ENCODE data around the gene LBX1. TPM values are rescaled to one million over a fixed set of nuclear protein-coding genes. Genes with fewer than 3 reads are reported as not detected.

The LBX1 gene
- total RNA-seq, 1 experiment from 2014 or later = not detected

DNA sequence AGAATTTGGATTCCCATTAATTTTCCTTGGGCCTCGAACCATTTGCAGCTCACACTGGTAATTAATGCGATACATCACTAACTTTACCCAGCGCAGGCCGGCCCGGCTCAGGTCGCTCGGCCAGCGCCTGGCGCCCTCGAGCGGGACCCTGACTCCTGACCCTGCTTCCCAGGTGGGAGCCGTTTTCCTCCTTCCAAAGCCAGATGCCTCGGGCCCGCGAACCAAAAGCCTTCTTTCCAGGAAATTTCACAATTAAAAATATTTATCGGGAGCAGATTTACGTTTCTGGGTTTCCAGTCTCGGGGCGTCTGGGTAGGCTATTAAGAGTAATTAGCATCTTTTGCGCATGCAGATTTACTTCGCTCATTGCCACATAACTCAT, 12.2 kb downstream of the LBX1 start:
- BruUV-seq (replicated peaks) = no TSS peak
- H3K36me3 Mint-ChIP-seq (ENCODE audit: insufficient read depth, unreplicated experiment) = no peaks in the 10 kb centered on the region
- no peak overlapping the region for H3K4me3 Mint-ChIP-seq (ENCODE audit: low read depth, unreplicated experiment)
- no peak for DNase-seq
- no peaks in the 10 kb centered on the region for H3K9me3 Mint-ChIP-seq (ENCODE audit: low read depth, unreplicated experiment)
- peaks cover 88% of the 10 kb centered on the region for H3K27me3 Mint-ChIP-seq (ENCODE audit: unreplicated experiment)
- TF ChIP-seq, protein P1, sequence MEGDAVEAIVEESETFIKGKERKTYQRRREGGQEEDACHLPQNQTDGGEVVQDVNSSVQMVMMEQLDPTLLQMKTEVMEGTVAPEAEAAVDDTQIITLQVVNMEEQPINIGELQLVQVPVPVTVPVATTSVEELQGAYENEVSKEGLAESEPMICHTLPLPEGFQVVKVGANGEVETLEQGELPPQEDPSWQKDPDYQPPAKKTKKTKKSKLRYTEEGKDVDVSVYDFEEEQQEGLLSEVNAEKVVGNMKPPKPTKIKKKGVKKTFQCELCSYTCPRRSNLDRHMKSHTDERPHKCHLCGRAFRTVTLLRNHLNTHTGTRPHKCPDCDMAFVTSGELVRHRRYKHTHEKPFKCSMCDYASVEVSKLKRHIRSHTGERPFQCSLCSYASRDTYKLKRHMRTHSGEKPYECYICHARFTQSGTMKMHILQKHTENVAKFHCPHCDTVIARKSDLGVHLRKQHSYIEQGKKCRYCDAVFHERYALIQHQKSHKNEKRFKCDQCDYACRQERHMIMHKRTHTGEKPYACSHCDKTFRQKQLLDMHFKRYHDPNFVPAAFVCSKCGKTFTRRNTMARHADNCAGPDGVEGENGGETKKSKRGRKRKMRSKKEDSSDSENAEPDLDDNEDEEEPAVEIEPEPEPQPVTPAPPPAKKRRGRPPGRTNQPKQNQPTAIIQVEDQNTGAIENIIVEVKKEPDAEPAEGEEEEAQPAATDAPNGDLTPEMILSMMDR (IDR thresholded peaks at IDR 0.05; ENCODE audit: unreplicated experiment) = no peak
- H3K4me1 Mint-ChIP-seq (ENCODE audit: low read depth, unreplicated experiment) = peaks cover 6% of the 10 kb centered on the region
- H3K27ac Mint-ChIP-seq (ENCODE audit: unreplicated experiment) = no peak overlapping the region
- CTCF ChIA-PET = no interaction called here
- intact Hi-C loops (cut with micrococcal nuclease; ENCODE audit: unreplicated experiment) = no loop called here

DNA sequence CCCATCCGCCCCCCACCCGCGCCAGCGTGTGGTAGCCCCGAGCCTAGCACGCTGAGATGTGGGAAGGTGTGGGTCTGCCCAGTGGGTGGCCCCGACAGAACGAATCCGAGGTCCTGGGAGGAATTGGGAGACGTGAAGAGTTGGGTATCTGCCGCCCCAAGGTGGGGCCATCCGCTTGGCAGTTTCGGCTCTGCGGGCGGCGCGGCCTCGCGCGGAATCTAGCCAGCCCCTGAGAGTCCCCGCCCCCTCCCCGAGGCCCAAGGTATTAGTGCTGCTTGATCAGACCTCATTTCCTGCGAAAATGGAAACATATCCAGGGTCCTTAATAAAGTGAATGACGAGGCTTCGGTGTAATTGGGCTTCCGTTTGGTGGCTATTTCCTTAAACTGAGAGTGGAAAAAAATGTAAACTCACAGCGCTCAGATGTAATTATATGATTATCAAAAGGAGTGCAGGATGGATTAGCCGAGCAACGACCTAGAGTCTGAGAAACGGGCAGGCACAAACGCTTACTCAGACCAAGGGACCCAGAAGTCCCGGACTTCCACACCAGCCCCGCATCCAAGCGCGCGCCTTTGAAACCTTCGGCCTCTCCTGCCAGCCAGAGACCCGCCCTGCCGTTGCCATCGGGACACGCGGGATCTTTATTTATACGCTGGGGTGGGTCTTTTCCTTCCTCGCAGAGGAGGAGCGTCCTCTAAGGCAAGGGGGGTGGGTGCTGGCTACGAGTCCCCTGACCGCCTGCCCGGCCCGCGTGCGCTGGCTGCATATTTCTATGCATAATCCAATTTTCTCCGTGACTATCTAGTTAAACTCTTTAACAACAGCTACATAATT, 12.8 kb downstream of the LBX1 start:
- BruUV-seq (replicated peaks) = no TSS peak
- intact Hi-C loops (cut with micrococcal nuclease; ENCODE audit: unreplicated experiment) = no loop called here
- no peak overlapping the region for H3K4me3 Mint-ChIP-seq (ENCODE audit: low read depth, unreplicated experiment)
- no peak overlapping the region for H3K27ac Mint-ChIP-seq (ENCODE audit: unreplicated experiment)
- H3K36me3 Mint-ChIP-seq (ENCODE audit: insufficient read depth, unreplicated experiment) = no peaks in the 10 kb centered on the region
- CTCF ChIA-PET = no interaction called here
- peaks cover 6% of the 10 kb centered on the region for H3K4me1 Mint-ChIP-seq (ENCODE audit: low read depth, unreplicated experiment)
- no peak for DNase-seq
- H3K27me3 Mint-ChIP-seq (ENCODE audit: unreplicated experiment) = peaks cover 88% of the 10 kb centered on the region
- no peaks in the 10 kb centered on the region for H3K9me3 Mint-ChIP-seq (ENCODE audit: low read depth, unreplicated experiment)
- TF ChIP-seq, protein P1 (IDR thresholded peaks at IDR 0.05; ENCODE audit: unreplicated experiment) = no peak

DNA sequence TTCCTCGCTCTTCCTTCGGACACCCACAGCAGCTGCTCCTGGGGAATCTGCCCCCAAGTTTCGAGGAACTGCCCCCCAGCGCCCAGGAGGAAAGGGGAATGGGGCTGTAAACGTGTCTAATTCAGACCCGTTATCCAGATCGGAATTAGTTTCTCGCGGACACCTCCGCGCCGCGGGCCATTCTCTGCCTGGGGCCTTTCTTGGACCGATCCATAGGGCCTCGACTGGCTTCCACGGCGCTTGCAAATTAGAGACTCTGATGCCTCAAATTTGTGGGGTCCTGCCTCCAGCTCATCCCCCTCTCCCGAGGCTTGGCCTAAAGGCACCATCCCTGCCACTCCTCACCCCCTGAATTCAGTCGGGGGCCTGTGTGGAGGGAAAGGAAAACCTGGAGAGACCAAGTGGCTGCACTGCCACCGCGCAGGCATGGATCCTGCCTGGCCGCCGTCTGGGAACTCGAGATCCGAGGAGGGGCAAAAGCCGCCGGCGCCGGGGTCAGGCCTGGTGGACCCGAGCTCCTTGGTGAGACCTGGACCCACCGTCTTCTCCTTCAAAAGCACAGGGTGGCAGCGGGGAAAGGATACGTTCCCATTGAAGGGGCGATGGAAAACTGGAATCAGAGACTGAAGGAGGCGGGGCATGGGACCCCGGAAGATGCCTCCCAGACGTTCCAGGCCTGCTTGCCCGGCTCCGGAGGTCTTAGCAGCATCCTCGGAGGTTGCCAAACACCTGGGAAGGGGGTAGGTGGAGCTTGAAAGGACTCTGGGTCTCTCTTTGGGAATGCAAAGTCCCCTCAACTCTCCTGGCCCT, 13.7 kb downstream of the LBX1 start:
- intact Hi-C loops (cut with micrococcal nuclease; ENCODE audit: unreplicated experiment) = loop anchor here (2.0 kb wide), 1 partner anchor 75 kb away; no protein-coding TSS in a partner anchor

More for the DNA sequence above, 13.7 kb downstream of the LBX1 start:
- Mint-ChIP-seq H3K27ac (ENCODE audit: unreplicated experiment) (no peak overlapping the region), H3K9me3 (ENCODE audit: low read depth, unreplicated experiment) (no peaks in the 10 kb centered on the region), H3K4me3 (ENCODE audit: low read depth, unreplicated experiment) (no peak overlapping the region), H3K36me3 (ENCODE audit: insufficient read depth, unreplicated experiment) (no peaks in the 10 kb centered on the region), H3K27me3 (ENCODE audit: unreplicated experiment) (peaks cover 87% of the 10 kb centered on the region), H3K4me1 (ENCODE audit: low read depth, unreplicated experiment) (peaks cover 6% of the 10 kb centered on the region)
- CTCF ChIA-PET = interaction anchor here (0.8 kb wide), 1 partner anchor 76 kb away, joined by 4 read pairs; no protein-coding TSS in a partner anchor
- BruUV-seq (replicated peaks) = no TSS peak
- DNase-seq = no peak
- TF ChIP-seq, protein P1 (IDR thresholded peaks at IDR 0.05; ENCODE audit: unreplicated experiment) = no peak
